Spleen (tissue), 7 donors: ENCODE measurements around the gene FMO1.

Source experiments
- CTCF ChIP-seq, 11 experiments: fragments of 200-600 bp in 7 of 11; fragments of 450-650 bp in 4 of 11; sonication (generic) in 4 of 11; IDR thresholded peaks in 8 of 11; conservative IDR thresholded peaks in 3 of 11; 1 replicate in 7 of 11; 2 replicates in 4 of 11; pipeline versions ENCODE4 v1.4.0 to v1.8.0; 2016 to 2021; ENCODE audit warnings: antibody characterized with exemption in 11 of 11, inconsistent platforms in 4 of 11, mild to moderate bottlenecking in 1 of 11
- POLR2A ChIP-seq, 3 donors: fragments of 450-650 bp; IDR thresholded peaks; one replicate each; pipeline ENCODE4 v1.5.1; 2017; ENCODE audit warnings: antibody characterized with exemption in 3 of 3, mild to moderate bottlenecking in 1 of 3
- POLR2AphosphoS5 ChIP-seq, 3 donors: sonication (generic); formaldehyde crosslinking; IDR thresholded peaks; one replicate each; pipeline ENCODE4 v1.5.1; 2017; ENCODE audit warnings: antibody characterized with exemption in 3 of 3
- donor health status: DM: no; HTN: no; CAD: no; lungs with moderate emphysema.
- donor health status: DM: no; HTN: no; CAD: no.
- donor health status: DM: no; HTN: no; CAD: no.

DNA sequence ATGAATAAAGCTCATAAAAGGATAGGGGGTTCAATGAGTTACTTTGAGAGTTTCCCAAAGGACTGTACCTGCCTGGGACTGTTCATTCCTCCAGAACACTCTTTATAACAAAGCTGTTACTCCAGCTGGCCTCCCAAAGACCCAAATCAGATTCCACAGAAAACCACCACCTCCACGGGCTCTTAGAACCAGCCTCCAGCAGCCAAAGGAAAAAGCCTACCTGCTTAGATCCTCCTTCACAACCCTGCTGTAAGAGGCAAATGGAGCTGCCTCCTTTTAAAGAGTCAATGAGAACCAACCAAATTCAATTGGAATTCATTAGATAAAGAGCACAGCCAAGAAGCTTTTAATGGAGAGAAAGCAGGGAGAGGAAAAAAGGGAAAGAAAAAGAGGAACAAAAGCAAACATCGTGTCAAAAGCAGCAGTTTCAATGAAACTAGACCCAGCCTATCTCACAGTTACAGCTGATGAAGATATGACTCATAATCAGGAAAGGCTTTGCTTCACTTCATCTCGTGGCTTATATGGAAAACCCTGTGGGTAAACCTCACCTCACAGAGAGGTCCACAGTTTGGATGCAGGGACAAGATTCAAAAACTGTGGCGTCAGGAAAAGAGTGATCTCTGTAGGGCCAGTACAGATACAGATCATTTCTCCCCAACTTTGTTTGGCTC is 37.9 kb downstream of the FMO1 start:
- TF ChIP-seq CTCF (IDR thresholded peaks at IDR 0.05 in 8 of 11, conservative IDR thresholded peaks at IDR 0.05 in 3 of 11) (no peak), POLR2AphosphoS5 (IDR thresholded peaks at IDR 0.05) (no peak), POLR2A (IDR thresholded peaks at IDR 0.05) (no peak)
